Stimulated activated CD8-positive, alpha-beta memory T cell treated with anti-CD3 and anti-CD28 coated beads, Interleukin-4, amount 100 ng/mL, for 48 hours (primary cell): ENCODE data around the gene SUFU.

Source experiments
- DNase-seq: peaks from one replicate; pipeline ENCODE4 v3.0.0-alpha.2; 2020

SUFU gene

DNA sequence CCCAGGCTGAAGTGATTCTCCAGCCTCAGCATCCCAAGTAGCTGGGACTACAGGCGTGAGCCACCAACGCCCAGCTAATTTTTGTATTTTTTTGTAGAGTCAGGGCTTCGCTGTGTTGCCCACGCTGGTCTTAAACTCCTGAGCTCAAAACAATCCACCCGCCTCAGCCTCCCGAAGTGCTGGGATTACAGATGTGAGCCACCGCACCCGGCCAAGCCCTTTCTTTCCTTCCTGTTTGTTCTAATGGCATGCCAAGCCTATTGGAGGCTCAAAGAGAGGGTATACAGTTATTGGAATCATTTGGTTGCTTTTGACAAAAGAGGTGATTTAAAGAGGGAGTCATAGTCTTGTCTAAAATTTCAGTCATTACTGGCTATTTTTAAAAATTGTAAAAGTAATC, 94.5 kb downstream of the SUFU start:
- no peak for DNase-seq

DNA sequence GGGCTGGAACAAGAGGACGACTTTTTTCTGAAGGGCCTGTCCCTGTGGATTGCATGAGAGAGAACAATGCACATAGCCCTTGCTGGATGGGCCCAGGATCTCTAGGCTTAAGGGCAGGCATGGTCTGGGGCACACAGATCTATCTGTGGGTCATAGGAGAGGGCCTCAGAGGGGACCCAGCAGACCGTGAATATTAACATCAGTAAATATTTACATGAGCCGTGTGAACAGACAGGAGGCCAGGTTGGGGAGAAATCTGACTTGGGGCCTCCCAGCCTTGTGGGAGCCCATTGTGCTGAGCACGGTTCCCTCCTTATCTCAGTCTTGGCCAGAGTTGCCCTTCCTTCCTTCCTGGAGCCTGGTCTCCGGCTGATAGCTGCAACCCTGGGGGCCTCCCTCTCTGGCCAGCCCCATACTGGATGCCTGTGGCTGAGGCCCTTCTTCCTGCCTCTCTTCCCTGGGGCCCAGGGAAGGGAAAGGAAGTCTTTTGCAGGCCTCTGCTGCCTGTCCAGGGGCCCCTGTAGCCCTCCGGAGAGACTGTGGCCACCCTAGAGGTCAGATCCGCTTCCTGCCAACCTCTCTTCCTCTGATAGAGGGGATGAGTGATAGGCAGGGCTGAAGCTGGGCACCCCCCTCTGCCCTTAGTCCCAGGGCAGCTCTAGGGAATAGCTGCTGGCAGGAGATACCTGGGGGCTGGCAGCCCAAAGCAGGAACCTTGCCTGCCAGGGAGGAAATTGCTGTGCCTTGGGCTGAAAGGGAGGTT, 96.0 kb downstream of the SUFU start:
- DNase-seq = no peak

DNA sequence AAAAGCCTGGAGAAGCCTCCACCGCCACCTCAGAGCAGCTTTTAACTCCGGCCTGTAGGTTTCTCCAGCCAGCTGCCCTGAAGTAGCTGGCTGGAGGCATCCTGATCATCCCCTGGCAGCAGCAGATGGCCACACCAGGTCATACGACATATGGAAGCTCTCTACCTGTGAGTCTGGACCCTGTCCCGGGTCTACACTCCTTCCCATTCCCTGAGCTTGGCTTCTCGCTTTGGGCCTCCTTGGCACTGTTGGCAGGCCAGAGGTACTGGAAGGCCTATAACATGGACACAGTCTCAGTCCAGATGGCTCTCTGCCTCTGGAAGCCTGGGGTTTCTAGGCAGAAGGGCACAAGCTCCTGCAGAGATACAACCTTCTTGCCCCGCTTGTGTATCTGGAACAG, 97.0 kb downstream of the SUFU start:
- DNase-seq = no peak

DNA sequence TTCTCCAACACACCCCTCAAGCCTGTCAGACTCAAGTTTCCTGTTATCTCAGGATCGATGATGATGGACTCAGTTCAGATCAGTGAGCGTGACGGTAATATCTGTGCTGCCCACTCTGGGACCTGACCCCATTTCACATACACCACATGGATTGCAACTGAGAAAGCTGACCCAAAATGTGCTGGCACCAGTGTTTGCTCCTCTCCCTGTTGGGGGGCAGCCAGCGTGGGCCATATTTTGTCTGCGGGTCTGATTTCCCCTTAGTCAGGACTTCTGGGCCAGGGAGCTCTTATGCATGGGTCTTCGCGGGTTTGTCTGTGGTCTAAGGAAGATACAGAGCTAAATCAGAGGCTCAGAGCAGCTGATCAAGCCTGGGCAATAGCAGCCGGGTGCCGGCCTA, 97.9 kb downstream of the SUFU start:
- DNase-seq = no peak

DNA sequence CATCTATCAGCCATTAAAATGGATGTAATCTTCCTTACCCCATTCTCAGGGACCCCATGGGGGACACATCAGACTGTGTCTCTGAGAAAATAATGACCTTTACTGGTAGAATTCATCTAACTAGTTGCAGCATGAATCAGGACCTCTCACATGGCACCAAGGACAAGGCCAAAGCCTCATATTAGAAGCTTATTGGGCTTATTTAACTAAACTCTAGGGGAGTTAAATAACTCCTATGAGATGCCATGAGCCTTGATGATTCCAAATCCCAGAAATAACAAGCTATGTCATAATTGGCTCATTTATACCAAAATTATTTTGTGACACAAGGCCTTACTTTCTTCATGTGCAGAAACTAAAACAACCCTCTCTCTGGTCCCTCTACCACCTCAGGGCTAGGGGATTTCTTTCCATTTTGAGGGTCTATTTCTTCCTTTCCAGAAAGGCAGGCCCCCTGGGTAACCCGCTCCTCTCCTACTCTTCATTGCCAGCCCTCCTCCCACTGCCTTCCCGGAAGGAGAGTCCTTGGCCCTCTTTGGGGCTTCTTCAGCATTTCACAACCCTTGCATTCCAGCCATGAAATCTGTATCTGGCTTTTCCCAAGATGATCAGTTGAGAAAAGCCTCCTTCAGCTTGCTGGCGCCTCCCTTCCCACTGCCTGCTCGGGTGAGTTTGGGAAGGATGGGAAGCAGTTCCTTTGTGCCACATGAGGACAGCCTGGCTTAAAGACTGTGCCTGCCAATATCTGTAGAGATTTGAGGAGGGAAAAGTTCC, 98.7 kb downstream of the SUFU start:
- no peak for DNase-seq

DNA sequence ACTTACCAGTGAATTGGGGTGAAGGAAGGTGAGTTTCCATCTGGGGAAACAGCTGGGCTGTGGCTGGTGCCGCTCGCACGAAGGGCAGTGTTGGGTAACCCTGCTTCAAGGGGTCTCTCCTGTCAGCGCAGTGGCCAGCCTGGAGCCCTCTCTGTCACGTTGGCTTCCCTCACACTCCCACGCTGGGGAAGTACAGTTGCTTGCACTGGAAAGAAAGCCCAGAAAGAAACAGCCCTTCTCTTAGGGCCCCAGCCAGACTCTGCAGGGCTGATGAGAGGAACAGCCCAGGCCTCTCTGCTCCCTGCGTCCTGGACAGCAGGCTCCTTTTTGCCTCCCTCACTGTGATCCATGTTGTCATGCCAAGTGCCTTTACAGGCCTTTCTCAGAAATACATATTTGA, 100.2 kb downstream of the SUFU start:
- no peak for DNase-seq

DNA sequence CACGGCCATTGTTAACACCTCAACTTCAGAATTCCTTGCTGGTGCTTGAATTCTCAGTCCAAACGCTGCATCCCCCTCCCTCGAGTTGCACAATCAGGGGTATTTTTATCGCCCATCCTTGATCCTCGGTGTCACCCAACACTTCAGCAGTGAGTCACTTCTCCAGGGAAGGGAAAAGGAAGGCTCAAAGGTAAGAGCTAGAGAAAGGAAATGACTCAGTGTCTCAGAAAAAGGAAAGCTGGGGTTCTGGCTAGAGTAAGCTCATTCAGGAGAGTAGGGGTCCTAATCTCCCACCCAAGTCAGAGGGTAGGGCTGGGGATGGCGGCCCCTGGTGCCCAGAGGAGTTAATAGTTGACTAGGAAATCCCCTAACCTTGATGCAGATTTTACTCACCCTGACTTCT, 100.7 kb downstream of the SUFU start:
- no peak for DNase-seq

DNA sequence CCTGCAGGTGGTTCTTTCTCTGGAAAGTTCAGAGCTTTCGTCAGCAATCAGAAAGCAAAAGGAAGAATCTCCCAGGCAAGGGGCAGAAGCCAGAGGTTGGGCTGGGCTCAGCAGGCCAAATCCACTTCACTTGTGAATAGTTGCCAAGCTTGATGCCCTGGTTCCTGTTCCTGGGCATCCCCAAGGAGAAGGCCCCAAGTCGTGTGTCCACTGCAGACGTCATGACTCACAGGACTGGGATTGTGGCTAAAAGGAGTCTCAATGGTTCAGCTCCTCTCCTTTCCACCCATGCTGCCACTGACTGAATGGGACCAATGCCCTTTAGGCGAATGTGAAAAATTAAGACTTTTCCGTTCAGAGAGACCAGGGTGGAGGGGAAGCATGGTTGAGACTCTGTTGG, 101.9 kb downstream of the SUFU start:
- no peak for DNase-seq

DNA sequence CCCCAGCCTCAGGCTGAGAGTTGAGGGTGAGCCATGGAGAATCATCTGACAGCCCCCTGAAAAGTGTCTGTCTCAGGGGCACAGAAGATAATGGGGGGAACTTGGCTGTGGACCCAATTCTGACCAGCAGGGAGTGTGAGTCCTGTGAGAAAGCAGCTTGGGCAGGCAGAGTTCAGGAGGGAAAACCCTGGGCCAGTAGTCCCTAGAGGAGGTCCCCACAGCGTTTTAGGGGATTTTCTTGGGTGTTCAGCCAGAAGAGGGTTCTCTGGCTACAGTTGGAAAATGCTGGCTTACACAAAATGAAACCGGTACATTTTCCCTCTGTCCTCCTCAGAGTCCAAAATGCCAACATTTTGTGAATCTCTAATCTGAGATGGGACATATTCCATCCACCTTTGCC, 104.7 kb downstream of the SUFU start:
- DNase-seq = no peak

DNA sequence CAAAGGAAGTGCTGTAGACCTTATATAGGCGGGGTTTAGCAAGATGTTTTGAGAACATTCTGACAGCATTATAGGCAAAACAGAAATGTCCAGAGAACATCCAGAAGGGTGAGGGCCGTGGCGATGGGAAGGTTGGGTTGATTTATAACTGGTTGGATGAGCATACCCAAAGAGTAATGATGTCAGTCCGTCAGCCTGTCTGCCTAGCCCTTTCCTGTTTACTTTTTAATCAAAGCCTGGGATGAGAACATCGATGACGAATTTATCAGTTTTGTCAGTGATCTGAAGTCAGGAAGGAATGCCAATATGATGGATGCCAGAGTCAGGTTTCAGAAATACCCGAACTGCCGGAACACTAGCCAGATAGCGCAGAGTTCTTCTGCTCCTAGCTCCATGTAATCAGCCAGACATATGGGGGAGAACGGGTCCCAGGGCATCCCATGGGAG, 106.7 kb downstream of the SUFU start:
- DNase-seq = no peak

DNA sequence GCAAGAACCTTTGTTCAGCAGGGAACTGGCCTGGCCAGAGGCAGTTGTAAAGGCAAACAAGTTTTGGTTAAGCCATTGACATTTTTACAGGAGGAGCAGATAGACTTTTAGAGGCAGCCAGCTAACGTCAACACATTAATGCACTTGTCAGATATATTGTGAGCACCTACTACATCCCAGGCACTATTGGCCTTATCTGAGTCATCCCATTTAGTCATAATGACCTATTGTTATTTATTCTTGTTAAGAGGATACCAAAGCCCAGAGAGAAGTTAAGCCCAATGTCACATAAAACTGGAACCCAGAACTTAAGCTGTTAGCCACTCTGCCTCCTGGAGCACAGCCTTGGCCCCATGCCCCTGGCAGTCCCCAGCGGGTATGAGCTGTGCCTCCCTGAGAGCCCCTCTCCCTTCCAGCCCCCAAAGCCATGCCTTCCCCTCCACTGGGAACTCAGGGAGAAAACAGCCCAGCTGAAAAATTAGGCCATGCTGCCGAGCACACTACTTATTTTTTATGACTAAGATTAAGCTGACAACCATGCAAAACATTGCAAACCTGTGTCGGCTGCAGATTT, 107.8 kb downstream of the SUFU start:
- DNase-seq = no peak

DNA sequence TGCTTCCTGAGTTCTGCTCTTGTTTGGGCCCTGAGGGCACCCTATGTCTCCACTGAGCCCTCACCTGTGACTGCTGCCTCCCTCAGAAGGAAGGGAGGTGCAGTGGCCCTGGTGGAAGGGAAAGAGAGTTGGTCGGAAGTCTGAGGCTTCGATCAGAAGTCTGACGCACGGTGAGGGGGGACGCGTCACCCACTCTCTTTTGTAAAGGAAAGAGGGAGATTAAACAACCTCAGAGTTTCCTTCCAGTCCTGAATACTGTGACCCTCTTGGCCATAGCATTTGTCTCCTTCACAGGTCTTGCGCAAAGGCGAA, 109.1 kb downstream of the SUFU start:
- peak; percentile 68 for DNase-seq

DNA sequence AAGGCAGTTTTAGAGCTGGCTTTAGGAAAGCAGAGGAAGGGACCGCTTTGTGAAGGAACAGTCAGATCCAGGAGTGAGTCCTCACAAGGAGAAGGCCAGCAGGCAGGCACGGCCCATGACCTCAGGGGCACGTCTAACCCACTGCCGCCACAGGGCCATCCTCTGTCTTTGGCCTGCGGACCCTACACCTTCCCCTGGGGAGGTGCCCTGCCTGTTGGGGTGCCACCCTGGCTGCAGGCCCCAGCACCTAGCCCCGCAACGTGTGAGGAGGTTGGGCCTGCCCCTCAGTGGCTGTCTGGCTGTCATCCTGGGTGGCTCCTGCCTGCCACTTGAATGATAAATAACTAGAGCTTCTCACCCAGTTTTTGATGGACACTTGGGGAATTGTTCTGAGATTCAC, 109.5 kb downstream of the SUFU start:
- no peak for DNase-seq

DNA sequence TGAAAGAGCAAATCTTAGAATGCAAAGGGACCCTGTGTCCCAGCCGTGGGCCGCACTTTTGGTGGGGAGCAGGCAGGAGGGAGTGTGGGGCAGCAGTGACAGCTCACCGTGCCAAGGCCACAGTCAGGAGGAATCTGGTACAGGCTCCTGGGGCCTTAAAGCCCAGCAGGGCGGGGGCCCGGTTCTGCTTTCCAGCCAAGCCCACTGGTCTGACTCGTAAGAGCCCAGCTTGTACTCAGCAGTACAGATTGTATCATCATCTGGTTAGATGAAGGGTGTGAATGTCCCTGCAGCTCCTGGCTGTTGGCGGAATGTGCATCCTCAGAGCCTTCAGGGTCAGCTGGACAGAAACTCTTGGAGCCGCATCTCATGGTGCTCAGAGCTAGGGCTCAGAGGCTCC, 110.0 kb downstream of the SUFU start:
- no peak for DNase-seq

DNA sequence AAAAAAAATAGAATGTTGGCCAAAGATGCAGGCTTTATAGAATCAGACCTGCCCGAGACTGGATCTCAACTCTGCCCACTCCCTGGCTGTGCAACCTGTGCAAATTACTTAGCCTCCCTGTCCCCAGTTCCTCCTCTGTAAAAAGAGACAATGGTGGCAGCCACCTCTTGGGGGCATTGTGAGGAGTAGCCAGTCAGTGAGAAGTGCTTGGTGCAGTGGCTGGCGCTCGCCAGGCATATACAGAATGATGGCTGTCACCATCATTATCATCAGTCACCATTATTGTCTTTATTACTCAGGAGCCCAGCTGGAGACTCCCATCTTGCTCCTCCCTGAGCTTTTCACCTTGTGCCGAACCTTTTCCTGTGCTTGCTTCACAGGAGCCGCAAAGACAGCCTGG, 111.1 kb downstream of the SUFU start:
- no peak for DNase-seq

DNA sequence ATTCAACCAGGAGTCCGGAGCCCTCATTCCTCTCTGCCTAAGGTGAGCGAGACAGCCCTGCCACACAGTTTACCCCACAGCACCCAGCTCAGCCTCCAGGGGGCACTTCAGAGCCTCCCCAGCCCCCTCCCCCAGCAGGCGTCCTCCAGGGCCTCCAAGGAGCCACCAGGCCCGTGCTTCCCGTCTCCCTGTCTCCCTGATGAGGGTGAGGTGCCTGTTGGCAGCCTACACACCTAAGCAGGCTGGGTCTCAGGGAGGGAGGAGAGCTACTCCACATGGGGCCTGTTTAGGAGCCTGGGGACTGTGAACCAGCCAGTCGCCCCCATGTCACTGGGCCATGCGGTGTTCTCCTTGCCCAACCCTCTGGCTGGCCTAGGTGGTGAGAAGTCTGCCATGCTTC, 111.6 kb downstream of the SUFU start:
- DNase-seq = peak; percentile 50

DNA sequence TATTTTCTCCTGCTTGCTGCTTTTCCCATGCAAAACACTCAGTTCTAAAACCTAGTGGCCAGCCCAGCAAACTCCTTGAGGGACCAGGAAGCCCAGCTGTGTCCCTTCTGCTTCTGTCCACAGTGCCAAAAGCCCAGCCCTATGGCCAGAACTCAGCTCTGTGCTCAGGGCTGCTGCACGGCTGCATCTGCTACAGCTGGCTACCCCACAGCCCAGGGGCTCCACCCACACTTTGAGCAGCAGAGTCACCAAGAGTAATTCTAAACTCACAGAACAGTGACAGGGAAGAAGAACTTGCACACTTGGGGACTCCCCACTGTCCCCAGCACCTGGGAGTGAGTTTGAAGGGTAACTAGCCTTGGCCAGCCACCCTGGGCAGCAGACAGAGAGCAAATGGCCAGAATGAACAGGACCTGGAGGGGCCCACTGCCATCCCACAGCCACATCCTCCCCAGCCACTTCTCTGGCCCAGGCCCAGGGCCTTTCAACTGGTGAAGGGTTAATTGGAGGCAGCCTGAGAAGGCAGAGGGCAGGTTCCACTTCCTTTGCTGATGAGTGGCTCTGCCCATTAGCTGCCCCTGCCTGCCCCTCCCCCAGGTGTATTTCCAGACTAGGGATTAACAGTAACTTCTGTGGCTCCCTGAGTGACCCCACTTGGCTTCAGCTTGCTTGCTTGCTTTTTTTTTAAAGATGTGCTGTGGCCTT, 112.4 kb downstream of the SUFU start:
- no peak for DNase-seq

DNA sequence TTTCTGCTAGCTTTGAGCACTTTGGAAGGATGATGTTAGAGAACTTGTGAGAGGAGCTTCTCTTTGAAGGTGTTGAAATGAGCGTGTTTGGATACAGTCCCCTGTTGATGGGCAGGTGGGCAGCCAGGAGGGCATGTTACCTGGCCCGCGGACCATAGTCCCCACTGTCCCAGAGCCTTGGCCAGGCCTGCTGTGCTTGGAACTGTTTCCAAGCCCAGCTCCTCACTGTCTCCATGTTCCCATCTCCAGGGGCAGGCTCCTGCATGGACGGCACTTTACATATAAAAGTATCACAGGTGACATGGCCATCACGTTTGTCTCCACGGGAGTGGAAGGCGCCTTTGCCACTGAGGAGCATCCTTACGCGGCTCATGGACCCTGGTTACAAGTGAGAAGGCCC, 113.3 kb downstream of the SUFU start:
- DNase-seq = no peak

DNA sequence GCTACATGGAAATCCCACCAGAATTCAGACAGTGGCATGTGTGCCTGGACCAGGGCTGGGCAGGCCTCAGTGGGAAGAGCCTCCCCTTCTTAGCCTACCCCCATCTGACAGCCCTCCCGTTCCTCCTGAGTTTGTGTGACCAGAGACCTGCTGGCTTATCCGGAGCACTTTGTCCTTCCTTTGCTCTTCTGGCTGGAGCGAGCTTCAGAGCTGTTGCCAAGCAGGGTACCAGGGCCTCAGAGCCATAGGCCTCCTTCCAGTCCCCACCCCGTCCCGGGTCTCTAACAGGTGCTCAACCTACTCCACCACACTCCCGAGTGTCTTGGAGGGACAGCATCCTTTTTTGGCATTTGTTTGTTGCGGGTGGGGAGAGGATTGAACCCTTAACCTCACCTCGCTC, 114.0 kb downstream of the SUFU start:
- no peak for DNase-seq

DNA sequence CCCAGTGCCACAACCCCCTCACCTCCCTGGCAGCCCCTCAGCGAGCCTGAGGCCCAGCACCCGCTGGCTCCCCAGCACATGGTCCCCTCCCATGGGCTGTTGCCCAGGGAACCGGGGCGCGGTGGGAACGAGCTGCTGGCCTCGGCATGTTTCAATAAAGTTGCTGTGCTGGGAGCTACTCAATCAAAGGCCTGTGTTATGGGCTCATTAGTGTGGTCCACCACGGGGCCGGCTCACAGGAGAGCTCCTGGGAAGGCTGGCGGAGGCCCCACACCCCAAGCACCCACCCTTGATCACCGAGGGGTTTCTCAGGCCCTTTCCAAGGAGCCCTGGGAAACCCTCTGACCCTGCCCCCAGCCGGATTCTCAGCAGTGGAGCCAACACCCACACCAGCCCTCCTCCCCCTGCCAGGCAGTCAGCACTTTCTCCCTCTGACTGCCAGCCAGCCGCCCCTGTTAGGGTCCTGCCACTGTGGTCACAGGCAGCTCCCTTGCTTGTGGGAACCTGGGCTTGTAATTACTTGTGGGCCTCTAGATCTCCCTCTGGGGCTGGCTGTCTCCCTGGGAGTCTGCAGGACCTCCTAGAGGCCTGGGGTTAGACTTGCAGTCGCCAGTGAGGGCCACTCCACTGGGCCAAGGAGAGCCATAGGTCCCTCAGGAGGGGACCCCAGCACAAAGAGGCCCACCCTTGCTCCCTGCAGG, 115.7 kb downstream of the SUFU start:
- no peak for DNase-seq

DNA sequence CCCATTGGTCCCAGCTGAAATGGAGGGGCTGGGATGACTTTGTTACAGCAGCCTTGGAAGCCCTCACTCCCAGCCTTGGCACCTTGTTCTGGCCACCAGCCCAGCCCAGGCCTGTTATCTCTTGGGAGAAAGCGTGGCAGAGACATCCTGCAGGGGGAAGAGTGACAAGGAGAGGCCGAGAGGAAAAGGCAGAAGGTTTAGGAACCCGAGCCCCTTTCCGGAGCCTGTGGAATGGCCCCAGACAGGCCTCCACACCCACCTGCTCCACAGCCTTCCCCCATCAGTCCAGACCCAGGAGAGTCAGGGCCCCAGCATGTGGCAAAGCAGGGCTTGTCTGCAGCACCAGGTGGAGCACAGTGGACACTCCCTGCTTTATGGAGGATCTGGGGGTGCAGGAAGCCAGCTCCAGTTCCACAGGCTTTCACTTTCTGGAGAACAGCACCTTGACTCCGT, 116.4 kb downstream of the SUFU start:
- DNase-seq = no peak

DNA sequence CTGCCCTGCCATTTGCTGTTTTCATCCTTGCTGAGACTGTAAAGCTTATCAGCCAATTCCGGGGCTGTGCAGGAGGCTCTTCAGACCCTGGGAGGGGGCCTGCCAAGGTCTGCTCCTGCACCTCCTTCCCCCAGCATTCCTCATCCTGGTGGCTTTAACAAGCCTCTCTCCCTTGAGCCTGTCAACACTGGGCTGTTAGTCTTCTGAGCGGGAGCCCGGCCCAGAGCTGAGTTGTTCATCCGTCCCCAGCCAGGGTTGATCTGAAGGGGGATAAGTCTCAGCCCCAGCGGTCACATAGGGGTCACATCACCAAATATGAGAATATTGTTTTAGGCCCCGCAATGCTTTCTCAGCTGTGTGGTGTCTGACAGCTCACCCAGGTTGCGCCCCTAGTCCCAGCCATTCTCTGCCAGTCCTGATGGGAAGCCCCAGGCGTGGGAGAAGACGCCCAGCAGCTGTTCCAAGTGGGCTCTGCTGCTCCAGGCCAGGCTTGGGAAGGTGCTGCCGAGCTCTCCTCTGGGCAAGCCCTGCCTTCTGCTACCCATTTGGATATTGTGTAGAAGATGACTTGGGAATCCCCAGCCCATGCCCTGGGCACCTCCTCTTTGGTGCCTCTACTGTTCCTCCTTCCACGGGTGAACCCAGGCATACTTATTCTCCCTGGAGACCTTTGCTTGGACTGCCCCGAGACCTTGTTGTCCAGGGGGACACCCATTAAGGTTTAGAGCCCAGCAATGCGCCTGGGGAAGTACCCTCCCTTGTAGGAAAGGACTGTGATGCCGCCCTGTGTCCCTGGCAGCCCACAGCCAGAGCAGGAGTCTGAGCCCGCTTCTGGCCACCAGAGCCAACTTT, 117.0 kb downstream of the SUFU start:
- no peak for DNase-seq
